ENCODE data around the gene ATP6V0D1.

The ATP6V0D1 gene

DNA sequence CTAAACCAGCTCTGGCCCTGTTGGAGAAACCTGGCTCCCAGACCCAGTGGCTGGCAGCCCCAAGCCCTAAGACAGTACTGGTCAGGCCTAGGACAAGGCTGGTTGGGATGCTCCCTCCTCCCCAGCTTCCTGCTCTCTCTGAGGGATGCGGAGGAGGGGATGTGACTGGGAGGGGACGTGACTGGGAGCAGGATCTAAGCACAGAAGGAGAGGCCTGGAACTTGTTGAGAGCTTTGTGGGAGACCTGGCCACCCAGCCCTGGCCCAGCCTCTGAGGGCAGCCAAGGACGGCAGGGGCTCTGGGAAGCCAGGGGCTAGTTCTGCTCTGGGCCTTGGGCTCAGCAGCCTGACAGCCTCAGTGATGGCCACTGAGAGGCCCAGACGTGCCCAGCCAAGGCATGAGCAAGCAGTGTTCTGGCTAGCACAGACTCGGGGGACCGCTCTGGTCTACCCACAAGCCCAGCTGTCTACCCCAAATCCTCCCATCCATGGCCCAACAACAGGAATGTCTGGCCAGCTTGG, 22.8 kb downstream of the ATP6V0D1 start:
- no peak overlapping the region for H3K4me3 ChIP-seq (ENCODE audit: low read length)
- H3K9ac ChIP-seq (ENCODE audit: low read length), result no peak overlapping the region
- H3K27me3 ChIP-seq (ENCODE audit: control insufficient read depth, insufficient read depth, low read length), result no peaks in the 10 kb centered on the region
- no peaks in the 10 kb centered on the region for H3K4me1 ChIP-seq (ENCODE audit: control insufficient read depth, low read depth, low read length)
- no peaks in the 10 kb centered on the region for H3K36me3 ChIP-seq (ENCODE audit: control insufficient read depth, low read depth, low read length)
- H3K27ac ChIP-seq (ENCODE audit: low read length), result no peak overlapping the region
- H3K9me3 ChIP-seq (ENCODE audit: control insufficient read depth, low read depth, low read length), result no peaks in the 10 kb centered on the region

DNA sequence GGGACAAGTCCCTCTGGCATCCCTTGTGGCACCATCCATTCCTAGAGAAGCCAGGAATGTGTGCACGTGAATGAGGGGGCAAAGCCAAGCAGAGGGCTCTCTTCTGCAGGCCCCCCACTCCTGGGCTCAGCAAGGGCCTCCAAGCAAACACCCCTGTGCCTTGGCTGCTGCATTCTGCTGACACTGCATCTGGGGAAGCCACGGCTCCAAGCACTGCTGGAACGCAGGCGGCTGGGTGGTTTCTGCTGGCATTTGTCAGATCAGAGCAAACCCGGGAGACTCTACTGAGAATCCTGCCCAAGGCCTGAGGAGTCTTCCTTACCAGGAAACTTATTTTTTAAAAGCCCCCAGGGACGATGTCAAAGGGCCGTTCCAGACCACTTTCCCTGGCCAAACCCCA, 23.3 kb downstream of the ATP6V0D1 start:
- Histone ChIP-seq H3K27ac (ENCODE audit: low read length) (no peak overlapping the region), H3K4me1 (ENCODE audit: control insufficient read depth, low read depth, low read length) (no peaks in the 10 kb centered on the region), H3K9me3 (ENCODE audit: control insufficient read depth, low read depth, low read length) (no peaks in the 10 kb centered on the region), H3K27me3 (ENCODE audit: control insufficient read depth, insufficient read depth, low read length) (no peaks in the 10 kb centered on the region), H3K36me3 (ENCODE audit: control insufficient read depth, low read depth, low read length) (no peaks in the 10 kb centered on the region), H3K9ac (ENCODE audit: low read length) (no peak overlapping the region), H3K4me3 (ENCODE audit: low read length) (no peak overlapping the region)

DNA sequence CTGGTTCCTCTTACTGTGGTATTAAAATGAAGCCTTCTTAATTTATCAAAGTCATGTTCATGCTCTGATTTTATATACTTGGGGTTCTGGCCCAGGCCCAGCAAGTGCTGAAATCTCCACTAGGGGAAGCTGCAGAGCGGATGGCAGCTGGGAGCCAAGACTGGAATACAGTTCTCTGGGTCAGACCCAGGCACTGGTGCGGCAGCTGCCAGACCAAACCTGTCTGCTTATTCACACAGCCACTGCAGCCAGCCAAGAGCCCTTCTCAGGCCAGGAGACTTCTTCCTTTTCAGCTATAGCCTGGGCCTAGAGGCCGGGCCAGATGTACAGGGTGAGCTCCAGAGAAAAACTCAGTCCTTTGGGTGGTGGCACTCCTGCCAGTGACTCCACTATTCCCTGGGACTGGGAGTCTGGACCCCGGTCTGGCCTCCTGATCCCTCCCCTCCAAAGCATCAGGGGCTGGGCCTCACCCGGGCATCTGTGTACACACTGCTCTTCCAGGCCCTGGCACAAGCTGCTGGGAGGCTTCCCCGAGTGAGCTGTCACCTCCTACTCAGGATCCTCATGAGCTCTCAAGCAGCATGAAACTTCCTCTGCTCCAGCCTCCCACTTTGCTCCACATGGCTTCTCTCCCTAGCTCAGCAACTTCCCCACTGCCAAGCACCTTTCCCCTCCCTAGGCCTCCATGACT, 24.4 kb downstream of the ATP6V0D1 start:
- Histone ChIP-seq H3K9ac (ENCODE audit: low read length) (no peak overlapping the region), H3K4me3 (ENCODE audit: low read length) (no peak overlapping the region), H3K4me1 (ENCODE audit: control insufficient read depth, low read depth, low read length) (no peaks in the 10 kb centered on the region), H3K27me3 (ENCODE audit: control insufficient read depth, insufficient read depth, low read length) (no peaks in the 10 kb centered on the region), H3K27ac (ENCODE audit: low read length) (no peak overlapping the region), H3K36me3 (ENCODE audit: control insufficient read depth, low read depth, low read length) (no peaks in the 10 kb centered on the region), H3K9me3 (ENCODE audit: control insufficient read depth, low read depth, low read length) (no peaks in the 10 kb centered on the region)

DNA sequence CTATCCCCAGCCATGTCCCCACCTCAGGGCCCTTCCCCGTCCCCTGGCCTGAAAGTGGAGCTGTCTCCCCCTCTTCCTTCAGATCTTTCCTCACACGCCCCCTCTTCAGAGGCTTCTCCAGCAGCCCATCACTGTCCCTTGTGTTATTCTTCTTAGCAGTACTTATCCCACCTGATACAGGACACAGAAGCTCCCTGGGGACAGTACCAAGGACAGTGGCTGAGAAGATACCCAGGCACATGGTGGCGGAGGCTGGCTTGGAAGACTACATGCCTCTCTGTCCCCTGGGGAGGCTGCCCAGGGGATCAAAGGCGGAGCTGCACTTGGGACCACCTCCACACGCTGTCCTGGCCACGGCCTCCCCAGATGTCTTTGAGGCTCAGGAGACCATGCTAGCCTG, 26.1 kb downstream of the ATP6V0D1 start:
- H3K9me3 ChIP-seq (ENCODE audit: control insufficient read depth, low read depth, low read length), result no peaks in the 10 kb centered on the region
- H3K27me3 ChIP-seq (ENCODE audit: control insufficient read depth, insufficient read depth, low read length), result no peaks in the 10 kb centered on the region
- no peaks in the 10 kb centered on the region for H3K36me3 ChIP-seq (ENCODE audit: control insufficient read depth, low read depth, low read length)
- H3K9ac ChIP-seq (ENCODE audit: low read length), result no peak overlapping the region
- no peak overlapping the region for H3K4me3 ChIP-seq (ENCODE audit: low read length)
- no peaks in the 10 kb centered on the region for H3K4me1 ChIP-seq (ENCODE audit: control insufficient read depth, low read depth, low read length)
- H3K27ac ChIP-seq (ENCODE audit: low read length), result no peak overlapping the region

DNA sequence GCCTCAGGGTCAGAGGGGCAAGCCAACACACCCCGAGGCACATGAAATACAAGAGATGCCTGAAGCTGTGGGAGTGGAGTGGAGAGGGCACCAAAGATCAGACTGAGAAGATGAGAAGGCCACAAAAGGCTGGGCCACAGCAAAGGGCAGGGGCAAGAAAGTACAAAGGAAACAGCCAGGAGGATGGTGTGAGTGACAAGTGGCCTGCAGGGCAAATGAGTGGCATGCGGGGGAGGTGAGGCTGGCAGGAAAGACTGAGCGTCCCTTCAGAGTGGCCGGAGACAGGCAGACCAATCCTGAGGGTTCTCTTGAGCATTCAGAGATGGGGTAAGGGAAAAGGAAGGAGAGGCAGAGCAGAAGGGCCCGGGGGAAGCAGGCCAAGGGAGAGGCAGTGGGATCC, 26.9 kb downstream of the ATP6V0D1 start:
- Histone ChIP-seq H3K4me1 (ENCODE audit: control insufficient read depth, low read depth, low read length) (no peaks in the 10 kb centered on the region), H3K27me3 (ENCODE audit: control insufficient read depth, insufficient read depth, low read length) (no peaks in the 10 kb centered on the region)

DNA sequence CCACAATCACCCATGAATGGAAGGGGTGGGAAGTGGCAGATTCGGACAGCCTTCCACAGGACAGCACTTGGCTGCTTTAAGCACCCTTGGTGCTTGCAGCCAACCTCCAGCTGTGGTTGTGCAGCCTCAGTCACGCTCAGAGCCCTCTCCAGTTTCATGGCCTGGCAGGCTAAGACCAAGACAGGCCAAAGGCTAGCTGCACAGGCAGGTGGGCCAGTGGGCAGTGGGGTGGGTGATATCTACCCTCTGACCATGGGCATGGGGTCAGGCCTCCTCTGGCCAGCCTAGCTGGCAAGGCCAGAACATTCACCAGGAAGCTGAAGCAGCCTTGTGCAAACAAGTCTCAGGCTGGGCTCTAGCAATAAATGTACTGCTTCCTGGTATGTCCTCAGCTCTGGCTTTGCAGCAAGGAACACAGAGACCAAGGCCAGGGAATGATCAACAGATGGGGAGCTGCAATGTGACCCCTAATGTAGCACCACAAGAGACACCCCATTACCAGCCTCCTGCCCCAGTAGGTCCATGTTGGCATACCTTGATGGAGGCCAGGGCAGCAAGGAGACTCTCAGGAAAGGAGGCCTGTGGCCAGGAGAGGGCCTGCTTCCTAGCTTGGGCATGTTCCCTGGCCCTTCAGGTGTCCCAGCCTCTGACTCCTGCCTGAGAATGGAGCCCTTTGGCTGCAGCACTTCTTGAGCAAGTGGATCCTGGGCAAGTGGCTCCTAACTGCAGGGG, 29.1 kb downstream of the ATP6V0D1 start:
- Histone ChIP-seq H3K9me3 (ENCODE audit: control insufficient read depth, low read depth, low read length) (no peaks in the 10 kb centered on the region), H3K9ac (ENCODE audit: low read length) (no peak overlapping the region), H3K27ac (ENCODE audit: low read length) (no peak overlapping the region), H3K4me3 (ENCODE audit: low read length) (no peak overlapping the region), H3K27me3 (ENCODE audit: control insufficient read depth, insufficient read depth, low read length) (no peaks in the 10 kb centered on the region), H3K4me1 (ENCODE audit: control insufficient read depth, low read depth, low read length) (no peaks in the 10 kb centered on the region), H3K36me3 (ENCODE audit: control insufficient read depth, low read depth, low read length) (no peaks in the 10 kb centered on the region)

More for the DNA sequence above, 26.9 kb downstream of the ATP6V0D1 start:
- H3K9me3 ChIP-seq (ENCODE audit: control insufficient read depth, low read depth, low read length), result no peaks in the 10 kb centered on the region
- no peak overlapping the region for H3K27ac ChIP-seq (ENCODE audit: low read length)
- no peaks in the 10 kb centered on the region for H3K36me3 ChIP-seq (ENCODE audit: control insufficient read depth, low read depth, low read length)
- no peak overlapping the region for H3K4me3 ChIP-seq (ENCODE audit: low read length)
- no peak overlapping the region for H3K9ac ChIP-seq (ENCODE audit: low read length)

DNA sequence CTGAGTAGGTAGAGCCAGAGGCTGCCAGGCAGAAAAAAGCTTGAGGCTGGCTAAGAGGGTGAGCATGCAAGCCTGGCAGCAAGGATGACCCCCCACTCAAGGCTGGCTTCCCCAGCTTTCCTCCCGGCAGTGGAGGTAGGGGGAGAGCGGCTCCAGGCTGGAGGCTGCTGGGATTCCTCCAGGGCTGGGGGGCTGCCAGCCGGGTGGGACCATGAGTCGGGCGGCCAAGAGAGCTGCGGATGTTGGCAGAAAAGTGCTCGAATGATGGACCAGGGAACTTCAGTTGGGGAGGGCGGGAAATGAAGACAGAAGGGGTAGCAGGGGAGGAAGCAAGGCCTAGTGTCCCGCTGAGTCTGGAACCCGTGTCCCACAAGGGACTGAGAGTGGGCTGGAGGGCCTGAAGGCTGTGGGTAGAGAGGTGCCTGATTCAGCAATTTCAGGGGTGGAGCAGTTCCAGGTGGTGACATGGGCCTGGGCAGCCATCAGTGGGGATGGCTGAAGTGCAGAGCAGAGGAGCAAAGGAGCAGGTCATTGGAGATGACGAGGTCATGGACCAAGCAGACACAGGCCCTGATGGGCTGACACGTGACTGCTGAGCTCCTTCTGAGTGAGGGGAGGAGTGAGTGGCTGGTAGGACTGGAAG, 29.8 kb downstream of the ATP6V0D1 start:
- Histone ChIP-seq H3K9me3 (ENCODE audit: control insufficient read depth, low read depth, low read length) (no peaks in the 10 kb centered on the region), H3K27ac (ENCODE audit: low read length) (no peak overlapping the region), H3K4me3 (ENCODE audit: low read length) (no peak overlapping the region), H3K27me3 (ENCODE audit: control insufficient read depth, insufficient read depth, low read length) (no peaks in the 10 kb centered on the region), H3K4me1 (ENCODE audit: control insufficient read depth, low read depth, low read length) (no peaks in the 10 kb centered on the region), H3K36me3 (ENCODE audit: control insufficient read depth, low read depth, low read length) (no peaks in the 10 kb centered on the region), H3K9ac (ENCODE audit: low read length) (no peak overlapping the region)

DNA sequence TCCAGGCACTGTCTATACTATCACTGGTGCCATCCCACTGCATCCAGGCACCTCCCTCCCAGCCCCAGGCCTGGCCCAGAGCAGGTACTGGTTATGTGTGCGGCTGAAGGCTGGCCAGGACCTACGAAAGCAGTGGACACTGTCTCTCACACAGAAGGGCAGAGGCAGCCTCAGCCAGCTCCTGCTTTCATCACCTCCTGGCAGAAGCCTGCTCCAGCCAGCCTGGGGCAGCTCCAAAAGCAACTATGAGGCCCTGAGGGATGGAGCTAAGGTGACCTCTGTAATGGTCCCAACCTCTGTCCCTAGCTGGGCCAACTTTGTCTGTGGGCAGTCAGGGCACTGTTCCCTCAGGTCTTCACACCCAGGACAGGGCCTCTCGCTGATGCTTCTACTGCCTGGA, 31.2 kb downstream of the ATP6V0D1 start:
- no peak overlapping the region for H3K9ac ChIP-seq (ENCODE audit: low read length)
- H3K4me3 ChIP-seq (ENCODE audit: low read length), result no peak overlapping the region
- H3K36me3 ChIP-seq (ENCODE audit: control insufficient read depth, low read depth, low read length), result no peaks in the 10 kb centered on the region
- H3K27me3 ChIP-seq (ENCODE audit: control insufficient read depth, insufficient read depth, low read length), result no peaks in the 10 kb centered on the region
- H3K4me1 ChIP-seq (ENCODE audit: control insufficient read depth, low read depth, low read length), result no peaks in the 10 kb centered on the region
- H3K27ac ChIP-seq (ENCODE audit: low read length), result no peak overlapping the region
- no peaks in the 10 kb centered on the region for H3K9me3 ChIP-seq (ENCODE audit: control insufficient read depth, low read depth, low read length)

DNA sequence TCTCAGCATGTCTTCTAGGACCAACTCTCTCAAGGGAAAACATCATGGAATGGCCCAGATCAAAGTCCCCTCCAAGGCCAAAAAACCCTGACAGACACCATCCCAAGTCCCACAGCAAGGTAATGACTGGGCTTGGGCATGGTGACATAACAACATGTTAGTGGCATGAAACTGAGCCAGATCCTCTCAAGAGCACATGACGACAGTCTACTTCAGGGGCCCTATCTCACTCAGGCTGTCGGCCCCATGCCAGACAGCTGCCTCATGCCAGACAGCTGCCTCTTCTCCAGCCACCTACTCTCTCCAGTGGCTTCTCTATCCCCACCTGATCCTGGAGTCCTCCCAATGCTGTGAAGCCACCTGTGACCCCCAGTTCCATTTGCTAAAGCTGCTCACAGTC, 31.6 kb downstream of the ATP6V0D1 start:
- Histone ChIP-seq H3K27me3 (ENCODE audit: control insufficient read depth, insufficient read depth, low read length) (no peaks in the 10 kb centered on the region), H3K9me3 (ENCODE audit: control insufficient read depth, low read depth, low read length) (no peaks in the 10 kb centered on the region), H3K36me3 (ENCODE audit: control insufficient read depth, low read depth, low read length) (no peaks in the 10 kb centered on the region), H3K4me1 (ENCODE audit: control insufficient read depth, low read depth, low read length) (no peaks in the 10 kb centered on the region), H3K4me3 (ENCODE audit: low read length) (no peak overlapping the region), H3K27ac (ENCODE audit: low read length) (no peak overlapping the region), H3K9ac (ENCODE audit: low read length) (no peak overlapping the region)

DNA sequence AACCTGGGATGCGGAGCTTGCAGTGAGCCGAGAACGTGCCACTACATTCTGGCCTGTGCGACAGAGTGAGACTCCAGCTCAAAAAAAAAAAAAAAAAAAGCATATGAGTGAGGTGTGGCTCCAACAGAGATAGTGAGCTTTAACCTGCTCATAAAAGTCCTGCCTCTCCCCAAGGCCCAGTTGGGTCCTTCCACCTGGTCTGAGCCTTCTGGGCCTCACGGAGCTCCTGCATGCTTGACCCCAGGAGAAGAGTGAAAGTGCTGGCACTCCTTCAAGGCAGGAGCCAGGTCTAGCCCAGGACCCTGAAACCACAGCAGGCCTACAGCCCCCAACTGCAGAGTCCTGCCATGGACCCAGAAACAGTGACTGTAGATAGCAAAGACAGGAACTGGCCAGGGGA, 32.4 kb downstream of the ATP6V0D1 start:
- no peaks in the 10 kb centered on the region for H3K9me3 ChIP-seq (ENCODE audit: control insufficient read depth, low read depth, low read length)
- no peaks in the 10 kb centered on the region for H3K27me3 ChIP-seq (ENCODE audit: control insufficient read depth, insufficient read depth, low read length)
- no peaks in the 10 kb centered on the region for H3K4me1 ChIP-seq (ENCODE audit: control insufficient read depth, low read depth, low read length)
- H3K4me3 ChIP-seq (ENCODE audit: low read length), result no peak overlapping the region
- no peak overlapping the region for H3K9ac ChIP-seq (ENCODE audit: low read length)
- H3K27ac ChIP-seq (ENCODE audit: low read length), result no peak overlapping the region
- H3K36me3 ChIP-seq (ENCODE audit: control insufficient read depth, low read depth, low read length), result no peaks in the 10 kb centered on the region

DNA sequence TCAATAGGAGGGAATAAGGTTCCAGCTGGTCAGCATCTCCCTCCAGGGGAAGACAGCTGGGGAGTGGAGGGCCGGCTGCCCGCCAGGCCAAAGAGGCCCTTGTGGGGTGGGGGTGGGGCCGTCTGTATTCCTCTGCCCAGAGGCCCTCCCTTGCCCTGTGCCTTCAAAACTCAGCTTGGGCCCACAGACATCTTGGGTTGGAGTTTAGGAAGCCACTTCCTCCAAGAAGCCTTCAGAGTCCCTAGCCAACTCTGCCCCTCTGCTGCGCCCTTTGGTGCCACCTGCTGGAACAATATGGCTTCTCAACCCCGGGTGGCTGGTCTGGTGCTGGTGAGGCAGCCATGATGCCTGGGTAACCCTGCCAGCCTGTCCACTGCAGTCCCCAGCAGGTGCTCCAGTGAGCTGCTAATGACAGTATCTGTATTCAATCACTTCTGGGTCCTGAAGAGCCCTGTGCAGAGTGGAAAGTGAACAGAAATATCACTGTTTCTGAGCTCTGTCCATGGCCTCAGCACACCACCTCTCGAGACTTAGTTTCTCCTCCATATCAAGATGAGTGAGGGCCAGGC, 33.4 kb downstream of the ATP6V0D1 start:
- no peaks in the 10 kb centered on the region for H3K27me3 ChIP-seq (ENCODE audit: control insufficient read depth, insufficient read depth, low read length)
- no peak overlapping the region for H3K27ac ChIP-seq (ENCODE audit: low read length)
- no peak overlapping the region for H3K4me3 ChIP-seq (ENCODE audit: low read length)
- H3K4me1 ChIP-seq (ENCODE audit: control insufficient read depth, low read depth, low read length), result no peaks in the 10 kb centered on the region
- H3K9ac ChIP-seq (ENCODE audit: low read length), result no peak overlapping the region
- H3K9me3 ChIP-seq (ENCODE audit: control insufficient read depth, low read depth, low read length), result no peaks in the 10 kb centered on the region
- no peaks in the 10 kb centered on the region for H3K36me3 ChIP-seq (ENCODE audit: control insufficient read depth, low read depth, low read length)
